Stomach smooth muscle (tissue), 2 donors: ENCODE results near the gene NGEF.

Experiments
- H3K27ac ChIP-seq: one replicate; pipeline ENCODE4 v1.7.0; 2013; ENCODE audit warnings: mild to moderate bottlenecking, low read length, inconsistent platforms
- H3K27me3 ChIP-seq, 2 donors: one replicate each; pipeline ENCODE4 v1.7.0; 2013; ENCODE audit warnings: low read length in 2 of 2; ENCODE audit not compliant: insufficient read depth in 2 of 2, control insufficient read depth in 1 of 2
- H3K36me3 ChIP-seq, 2 donors: one replicate each; pipeline ENCODE4 v1.7.0; 2013; ENCODE audit warnings: low read length in 2 of 2; ENCODE audit not compliant: control insufficient read depth in 2 of 2, insufficient read depth in 2 of 2
- H3K4me1 ChIP-seq: one replicate; pipeline ENCODE4 v1.7.0; 2013; ENCODE audit warnings: low read length; ENCODE audit not compliant: control insufficient read depth, insufficient read depth
- H3K4me3 ChIP-seq, 2 donors: one replicate each; pipeline ENCODE4 v1.7.0; 2013; ENCODE audit warnings: low read length in 2 of 2
- H3K9ac ChIP-seq, 2 donors: one replicate each; pipeline ENCODE4 v1.7.0; 2013; ENCODE audit warnings: low read length in 2 of 2, mild to moderate bottlenecking in 1 of 2
- H3K9me3 ChIP-seq, 2 donors: one replicate each; pipeline ENCODE4 v1.7.0; 2013; ENCODE audit warnings: low read length in 2 of 2; ENCODE audit not compliant: control insufficient read depth in 2 of 2
- donor health status: healthy.
- donor health status: Pancreatic carcinoma.

Gene NGEF

GRCh38 chr2:232888099-232888836 is 124.8 kb downstream of the NGEF start:
- no peak overlapping the region for H3K9ac ChIP-seq
- no peak overlapping the region for H3K4me3 ChIP-seq
- H3K4me1 ChIP-seq: no peaks in the 10 kb centered on the region
- no peaks in the 10 kb centered on the region for H3K9me3 ChIP-seq
- H3K27me3 ChIP-seq: peaks cover 19 to 28% of the 10 kb centered on the region in 2 donors
- H3K27ac ChIP-seq: no peak overlapping the region
- no peaks in the 10 kb centered on the region for H3K36me3 ChIP-seq

- no peaks in the 10 kb centered on the region for H3K4me1 ChIP-seq
- H3K9ac ChIP-seq: no peak overlapping the region
- no peaks in the 10 kb centered on the region for H3K9me3 ChIP-seq
- no peaks in the 10 kb centered on the region for H3K36me3 ChIP-seq
- no peak overlapping the region for H3K4me3 ChIP-seq
- H3K27me3 ChIP-seq: peaks cover 10 to 28% of the 10 kb centered on the region in 2 donors
- no peak overlapping the region for H3K27ac ChIP-seq
These were observed 125.7 kb downstream of the NGEF start for GRCh38 chr2:232887171-232887850.

GRCh38 chr2:232886632-232887031 is 126.4 kb downstream of the NGEF start:
- peaks cover 10 to 25% of the 10 kb centered on the region in 2 donors for H3K27me3 ChIP-seq
- no peak overlapping the region for H3K27ac ChIP-seq
- no peak overlapping the region for H3K4me3 ChIP-seq
- no peak overlapping the region for H3K9ac ChIP-seq
- no peaks in the 10 kb centered on the region for H3K9me3 ChIP-seq
- no peaks in the 10 kb centered on the region for H3K36me3 ChIP-seq
- no peaks in the 10 kb centered on the region for H3K4me1 ChIP-seq

- Histone ChIP-seq H3K9ac (no peak overlapping the region), H3K36me3 (no peaks in the 10 kb centered on the region), H3K9me3 (no peaks in the 10 kb centered on the region), H3K27ac (no peak overlapping the region), H3K27me3 (peaks cover 8 to 21% of the 10 kb centered on the region in 2 donors), H3K4me1 (no peaks in the 10 kb centered on the region), H3K4me3 (no peak overlapping the region)
These were observed 126.9 kb downstream of the NGEF start for GRCh38 chr2:232886176-232886575.

GRCh38 chr2:232885264-232885961 is 127.6 kb downstream of the NGEF start:
- H3K9ac ChIP-seq: no peak overlapping the region
- no peaks in the 10 kb centered on the region for H3K36me3 ChIP-seq
- H3K4me3 ChIP-seq: no peak overlapping the region
- H3K27me3 ChIP-seq: peaks cover 5 to 15% of the 10 kb centered on the region in 2 donors
- H3K4me1 ChIP-seq: no peaks in the 10 kb centered on the region
- no peak overlapping the region for H3K27ac ChIP-seq
- H3K9me3 ChIP-seq: no peaks in the 10 kb centered on the region

GRCh38 chr2:232884549-232885263 is 128.3 kb downstream of the NGEF start:
- Histone ChIP-seq H3K9ac (no peak overlapping the region), H3K27ac (no peak overlapping the region), H3K9me3 (no peaks in the 10 kb centered on the region), H3K36me3 (no peaks in the 10 kb centered on the region), H3K4me3 (no peak overlapping the region), H3K4me1 (no peaks in the 10 kb centered on the region), H3K27me3 (peaks cover 5 to 14% of the 10 kb centered on the region in 2 donors)

GRCh38 chr2:232884001-232884421 is 129.0 kb downstream of the NGEF start:
- Histone ChIP-seq H3K9ac (no peak overlapping the region), H3K9me3 (no peaks in the 10 kb centered on the region), H3K4me1 (no peaks in the 10 kb centered on the region), H3K4me3 (no peak overlapping the region), H3K27me3 (peaks cover 5 to 11% of the 10 kb centered on the region in 2 donors), H3K36me3 (no peaks in the 10 kb centered on the region), H3K27ac (no peak overlapping the region)

GRCh38 chr2:232883116-232883721 is 129.8 kb downstream of the NGEF start:
- Histone ChIP-seq H3K27ac (no peak overlapping the region), H3K27me3 (peaks cover 5 to 11% of the 10 kb centered on the region in 2 donors), H3K9ac (no peak overlapping the region), H3K9me3 (no peaks in the 10 kb centered on the region), H3K36me3 (no peaks in the 10 kb centered on the region), H3K4me3 (no peak overlapping the region), H3K4me1 (no peaks in the 10 kb centered on the region)

GRCh38 chr2:232882505-232883115 is 130.4 kb downstream of the NGEF start:
- no peaks in the 10 kb centered on the region for H3K9me3 ChIP-seq
- H3K4me3 ChIP-seq: no peak overlapping the region
- no peak overlapping the region for H3K27ac ChIP-seq
- no peak overlapping the region for H3K9ac ChIP-seq
- no peaks in the 10 kb centered on the region for H3K4me1 ChIP-seq
- peaks cover 5 to 14% of the 10 kb centered on the region in 2 donors for H3K27me3 ChIP-seq
- no peaks in the 10 kb centered on the region for H3K36me3 ChIP-seq

- H3K9ac ChIP-seq: no peak overlapping the region
- H3K4me3 ChIP-seq: no peak overlapping the region
- no peaks in the 10 kb centered on the region for H3K4me1 ChIP-seq
These were observed 131.0 kb downstream of the NGEF start for GRCh38 chr2:232882085-232882484.

More at GRCh38 chr2:232882085-232882484, 131.0 kb downstream of the NGEF start:
- Histone ChIP-seq H3K27me3 (peaks cover 5 to 18% of the 10 kb centered on the region in 2 donors), H3K9me3 (no peaks in the 10 kb centered on the region), H3K27ac (no peak overlapping the region), H3K36me3 (no peaks in the 10 kb centered on the region)
